Activated T-helper 17 cell treated with anti-CD3 and anti-CD28 coated beads, Interleukin-2, amount 50 U/mL, for 72 hours (primary cell): ENCODE measurements around the gene ACAD11. TPM values are rescaled to one million over a fixed set of nuclear protein-coding genes. Genes with fewer than 3 reads are reported as not detected.
A peak's percentile ranks its signal among the peaks of the same experiment; 100 is the strongest.
"Not testable (repeated sequence)": the region's sequence is repeated elsewhere in the genome, so short reads cannot be mapped to it uniquely, and the experiment has no call there.

Experiments
- ATAC-seq: fragments of 150-1000 bp; cut with Tn5 transposase; replicated peaks from 2 replicates; pipeline ENCODE4 v1.10.0; 2021; ENCODE audit warnings: mild to moderate bottlenecking, moderate library complexity
- H3K27ac Mint-ChIP-seq: one replicate; pipeline ENCODE4 v1.8.0; 2022; ENCODE audit warnings: mixed read lengths
- H3K27me3 Mint-ChIP-seq: one replicate; pipeline ENCODE4 v1.8.0; 2022; ENCODE audit warnings: mixed read lengths
- H3K36me3 Mint-ChIP-seq: one replicate; pipeline ENCODE4 v1.8.0; 2022; ENCODE audit warnings: low read depth, mild to moderate bottlenecking, mixed read lengths
- H3K4me1 Mint-ChIP-seq: one replicate; pipeline ENCODE4 v1.8.0; 2022; ENCODE audit warnings: mixed read lengths
- H3K4me3 Mint-ChIP-seq: one replicate; pipeline ENCODE4 v1.8.0; 2022; ENCODE audit warnings: mild to moderate bottlenecking, mixed read lengths
- H3K9me3 Mint-ChIP-seq: one replicate; pipeline ENCODE4 v1.8.0; 2022; ENCODE audit warnings: mixed read lengths
- total RNA-seq, 2 donors: library from RNA; stranded (reverse); gene quantifications; one replicate each; pipeline ENCODE4 v1.2.3, GENCODE V29; 2022

The ACAD11 gene
- total RNA-seq, 2 donors from 2014 or later: 10.7 to 20.2 TPM

DNA sequence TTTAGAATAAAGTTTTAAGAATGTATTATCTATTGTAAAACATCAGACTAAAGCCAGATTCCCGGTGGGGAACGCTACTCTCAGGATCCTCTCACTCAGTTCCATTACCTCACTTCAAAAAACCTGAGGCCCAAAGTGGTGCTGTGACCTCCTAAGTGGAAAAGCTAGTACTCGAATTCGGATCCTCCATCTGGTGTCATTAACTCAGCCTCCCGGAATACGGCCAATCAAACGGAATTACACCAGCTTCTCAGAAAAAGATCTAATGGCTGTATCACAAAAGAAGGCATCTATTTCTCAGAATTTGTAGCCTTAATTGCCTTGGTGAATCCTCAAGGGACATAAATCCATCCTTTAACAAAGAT, 627 bp downstream of the ACAD11 start:
- ATAC-seq: no peak
- peak overlapping the region; percentile 94 for H3K27ac Mint-ChIP-seq
- no peaks in the 10 kb centered on the region for H3K9me3 Mint-ChIP-seq
- peak overlapping the region; percentile 90 for H3K4me3 Mint-ChIP-seq
- peaks cover 29% of the 10 kb centered on the region for H3K4me1 Mint-ChIP-seq
- H3K27me3 Mint-ChIP-seq: no peaks in the 10 kb centered on the region
- H3K36me3 Mint-ChIP-seq: peaks cover 41% of the 10 kb centered on the region

DNA sequence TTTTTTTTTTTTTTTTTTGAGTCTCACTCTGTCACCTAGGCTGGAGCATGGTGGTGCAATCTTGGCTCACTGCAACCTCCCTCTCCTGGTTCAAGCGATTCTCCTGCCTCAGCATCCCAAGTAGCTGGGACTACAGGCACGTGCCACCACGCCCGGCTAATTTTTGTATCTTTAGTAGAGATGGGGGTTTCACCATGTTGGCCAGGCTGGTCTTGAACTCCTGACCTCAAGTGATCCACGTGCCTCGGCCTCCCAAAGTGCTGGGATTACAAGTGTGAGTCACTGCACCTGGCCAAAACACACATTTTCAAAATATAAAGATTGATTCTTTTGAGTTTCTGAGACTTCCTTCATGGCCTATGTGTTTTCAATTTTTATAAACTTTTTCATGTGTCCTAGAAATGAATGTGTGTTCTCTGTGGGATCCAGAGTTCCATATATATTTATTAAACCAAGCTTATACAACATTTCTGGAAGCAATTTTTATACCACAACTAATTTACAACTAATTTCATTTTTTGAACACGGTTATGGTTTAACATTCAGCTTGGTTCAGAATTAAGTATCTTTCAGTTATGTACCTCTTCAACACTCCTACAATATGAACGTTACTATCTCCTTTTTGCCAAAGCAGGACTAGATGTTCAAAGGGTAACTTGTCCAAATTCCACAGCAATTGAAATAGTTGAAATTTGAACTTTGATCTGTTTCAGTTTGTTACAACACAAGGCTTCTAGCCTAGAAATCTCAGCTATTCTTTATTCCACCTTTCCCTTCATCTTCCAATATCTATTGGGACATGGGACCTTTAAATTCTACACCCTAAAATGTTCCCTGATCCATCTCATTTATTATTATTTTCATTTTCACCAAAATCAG, 1.5 kb downstream of the ACAD11 start:
- Mint-ChIP-seq H3K27me3 (no peaks in the 10 kb centered on the region), H3K4me3 (peak overlapping the region; percentile 90), H3K27ac (peak overlapping the region; percentile 94), H3K9me3 (no peaks in the 10 kb centered on the region), H3K36me3 (peaks cover 34% of the 10 kb centered on the region), H3K4me1 (peaks cover 22% of the 10 kb centered on the region)
- ATAC-seq: no peak

DNA sequence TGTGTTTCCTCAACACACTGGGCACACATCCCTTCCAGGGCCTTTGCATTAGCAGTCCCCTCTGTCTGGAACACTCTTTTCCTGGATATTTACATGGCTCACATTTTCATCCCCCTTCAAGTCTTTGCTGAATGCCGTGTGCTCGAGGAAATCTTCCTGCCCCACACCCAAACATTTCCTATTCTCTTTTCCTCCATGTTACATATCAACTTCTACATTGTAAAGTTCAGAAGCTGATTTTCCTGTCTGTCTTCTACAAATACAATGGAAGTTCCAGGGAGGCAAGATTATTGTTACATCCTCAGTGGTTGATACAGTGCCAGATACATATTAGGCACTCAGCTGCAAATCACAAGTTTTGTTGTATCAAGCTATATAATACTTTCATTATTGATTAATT, 4.1 kb downstream of the ACAD11 start:
- H3K4me3 Mint-ChIP-seq: no peak overlapping the region
- no peaks in the 10 kb centered on the region for H3K9me3 Mint-ChIP-seq
- no peak overlapping the region for H3K27ac Mint-ChIP-seq
- no peaks in the 10 kb centered on the region for H3K27me3 Mint-ChIP-seq
- peaks cover 13% of the 10 kb centered on the region for H3K4me1 Mint-ChIP-seq
- H3K36me3 Mint-ChIP-seq: peaks cover 17% of the 10 kb centered on the region
- ATAC-seq: no peak

DNA sequence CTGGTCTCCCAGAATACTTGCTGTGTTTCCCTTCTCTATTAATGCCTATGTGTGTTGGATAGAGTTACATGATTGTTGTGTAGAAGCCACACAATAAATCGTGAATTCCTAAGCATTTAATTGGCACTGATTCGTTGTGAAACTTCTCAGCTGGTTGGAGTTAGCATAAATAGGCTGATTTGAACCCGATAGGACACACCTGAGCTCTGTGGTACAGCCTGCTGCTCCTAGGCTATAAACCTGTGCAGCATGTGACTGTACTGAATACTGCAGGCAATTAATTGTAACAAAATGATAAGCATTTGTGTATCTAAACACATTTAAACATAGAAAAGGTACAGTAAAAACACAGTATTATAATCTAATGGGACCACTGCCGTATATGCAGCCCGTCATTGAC, 4.9 kb downstream of the ACAD11 start:
- no peak overlapping the region for H3K4me3 Mint-ChIP-seq
- no peak for ATAC-seq
- H3K27me3 Mint-ChIP-seq: no peaks in the 10 kb centered on the region
- H3K27ac Mint-ChIP-seq: no peak overlapping the region
- peaks cover 9% of the 10 kb centered on the region for H3K36me3 Mint-ChIP-seq
- no peaks in the 10 kb centered on the region for H3K9me3 Mint-ChIP-seq
- peaks cover 13% of the 10 kb centered on the region for H3K4me1 Mint-ChIP-seq

DNA sequence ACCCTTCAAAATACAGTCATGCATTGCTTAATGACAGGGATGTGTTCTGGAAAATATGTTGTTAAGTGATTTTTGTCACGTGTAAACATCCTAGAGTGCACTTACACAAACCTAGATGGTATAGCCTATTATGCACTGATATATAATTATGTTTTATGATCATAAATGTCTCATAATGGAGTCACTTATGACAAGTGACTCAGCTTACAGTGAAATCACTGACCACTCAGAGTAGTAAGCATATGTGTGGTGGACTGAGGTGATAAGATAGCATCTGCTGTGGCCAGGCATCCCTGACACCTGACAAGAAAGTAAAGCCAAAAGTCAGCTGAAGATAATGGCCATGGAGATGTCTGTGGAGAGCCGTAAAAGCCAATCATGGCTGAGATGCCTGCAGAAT, 5.4 kb downstream of the ACAD11 start:
- Mint-ChIP-seq H3K4me3 (no peak overlapping the region), H3K9me3 (no peaks in the 10 kb centered on the region), H3K27ac (no peak overlapping the region), H3K4me1 (peaks cover 13% of the 10 kb centered on the region), H3K36me3 (peaks cover 6% of the 10 kb centered on the region), H3K27me3 (no peaks in the 10 kb centered on the region)
- peak; percentile 37 for ATAC-seq

DNA sequence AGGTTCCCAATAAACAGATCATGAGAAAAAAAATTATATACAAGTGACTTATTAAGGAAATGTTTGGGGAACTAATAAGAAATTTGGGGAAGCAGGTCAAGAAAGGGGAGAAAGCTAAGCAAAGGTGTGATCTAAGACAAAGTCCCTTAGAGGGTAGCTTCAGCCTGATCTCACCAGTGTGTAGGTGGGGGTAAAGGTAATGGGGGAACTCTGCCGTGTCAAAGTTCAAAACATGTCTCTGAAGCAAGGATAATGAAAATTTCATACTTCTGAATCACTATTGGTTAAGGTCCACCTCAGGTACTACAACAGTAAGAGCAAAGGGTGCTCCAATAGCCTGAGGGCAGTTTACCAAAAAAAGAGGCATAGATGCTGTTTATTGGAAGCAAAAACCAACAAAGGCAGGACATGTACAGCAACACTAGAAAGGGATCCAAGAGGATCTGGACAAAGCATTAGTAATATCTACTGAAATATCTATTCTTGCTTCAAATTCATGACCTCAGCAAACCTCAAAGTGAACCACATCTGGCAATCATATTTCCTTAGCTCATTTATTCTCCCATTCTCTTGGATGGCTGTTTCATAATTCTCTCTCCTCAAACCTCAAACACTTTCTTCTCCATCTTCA, 6.9 kb downstream of the ACAD11 start:
- H3K36me3 Mint-ChIP-seq: no peaks in the 10 kb centered on the region
- no peak overlapping the region for H3K27ac Mint-ChIP-seq
- no peak overlapping the region for H3K4me3 Mint-ChIP-seq
- no peaks in the 10 kb centered on the region for H3K9me3 Mint-ChIP-seq
- ATAC-seq: no peak
- H3K27me3 Mint-ChIP-seq: no peaks in the 10 kb centered on the region
- H3K4me1 Mint-ChIP-seq: peaks cover 7% of the 10 kb centered on the region

DNA sequence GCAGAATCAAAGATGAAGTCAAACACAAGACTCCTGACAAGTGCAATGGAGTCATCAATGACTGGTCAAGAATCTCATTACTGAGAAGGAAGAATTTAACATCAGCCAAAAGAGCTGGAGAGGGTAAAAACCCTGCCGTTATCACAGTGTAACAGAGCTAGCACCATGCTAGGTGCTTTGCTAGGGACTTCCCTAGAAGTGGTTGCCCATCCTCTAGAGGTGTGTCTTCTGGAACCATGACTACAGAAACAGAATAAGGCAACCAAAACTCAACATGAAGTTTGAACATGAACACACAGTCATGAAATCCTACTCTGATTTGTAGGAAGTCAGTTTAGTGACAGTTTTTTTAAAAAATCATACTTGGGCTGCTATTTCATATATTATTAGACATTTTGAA, 9.5 kb downstream of the ACAD11 start:
- Mint-ChIP-seq H3K27ac (no peak overlapping the region), H3K36me3 (no peaks in the 10 kb centered on the region), H3K27me3 (no peaks in the 10 kb centered on the region), H3K4me3 (no peak overlapping the region), H3K9me3 (no peaks in the 10 kb centered on the region), H3K4me1 (peaks cover 2% of the 10 kb centered on the region)
- ATAC-seq: peak; percentile 42

DNA sequence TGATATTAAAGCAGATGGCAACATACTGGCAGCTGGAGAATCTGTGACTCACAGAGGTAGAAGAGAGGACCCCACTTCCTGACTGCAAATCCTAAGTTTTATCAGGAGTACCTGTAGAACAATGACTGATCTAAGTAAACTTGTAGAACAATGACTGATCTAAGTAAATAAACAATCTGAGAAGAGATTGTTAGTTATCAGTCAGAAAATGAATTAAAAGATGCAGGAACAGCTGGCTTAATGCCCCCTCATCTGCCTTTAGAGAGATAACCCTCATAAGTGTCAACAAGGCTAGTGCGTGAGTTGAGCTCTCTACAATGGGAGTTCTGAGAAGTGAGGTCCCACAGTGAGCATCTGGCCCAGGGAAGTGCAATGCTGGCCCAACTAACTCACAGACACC, 14.6 kb downstream of the ACAD11 start:
- Mint-ChIP-seq H3K9me3 (no peaks in the 10 kb centered on the region), H3K27me3 (no peaks in the 10 kb centered on the region), H3K4me3 (no peak overlapping the region), H3K4me1 (no peaks in the 10 kb centered on the region), H3K36me3 (peaks cover 16% of the 10 kb centered on the region), H3K27ac (no peak overlapping the region)
- ATAC-seq: no peak

DNA sequence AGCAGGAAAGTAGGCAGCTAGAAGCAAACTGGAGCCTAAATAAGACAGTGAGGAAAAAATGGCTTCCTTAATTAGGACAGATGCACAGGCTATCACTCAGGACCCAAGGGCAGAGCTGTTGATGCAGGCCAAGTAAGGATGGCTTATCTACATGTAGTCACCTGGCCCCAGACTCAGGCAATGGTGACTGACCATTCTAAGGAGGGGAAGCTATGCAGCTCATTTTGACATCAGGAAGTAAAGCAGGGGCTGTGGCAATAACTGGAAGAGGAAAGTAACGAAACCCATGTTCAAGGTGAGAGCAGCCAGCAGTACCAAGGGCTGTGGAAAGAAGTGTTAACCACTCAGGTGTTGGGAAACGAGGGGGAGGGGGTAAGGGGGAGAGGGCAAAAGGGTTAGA, 16.2 kb downstream of the ACAD11 start:
- ATAC-seq: no peak
- H3K36me3 Mint-ChIP-seq: peaks cover 33% of the 10 kb centered on the region
- H3K27me3 Mint-ChIP-seq: no peaks in the 10 kb centered on the region
- H3K27ac Mint-ChIP-seq: peak overlapping the region; percentile 23
- no peaks in the 10 kb centered on the region for H3K9me3 Mint-ChIP-seq
- H3K4me3 Mint-ChIP-seq: no peak overlapping the region
- H3K4me1 Mint-ChIP-seq: no peaks in the 10 kb centered on the region

DNA sequence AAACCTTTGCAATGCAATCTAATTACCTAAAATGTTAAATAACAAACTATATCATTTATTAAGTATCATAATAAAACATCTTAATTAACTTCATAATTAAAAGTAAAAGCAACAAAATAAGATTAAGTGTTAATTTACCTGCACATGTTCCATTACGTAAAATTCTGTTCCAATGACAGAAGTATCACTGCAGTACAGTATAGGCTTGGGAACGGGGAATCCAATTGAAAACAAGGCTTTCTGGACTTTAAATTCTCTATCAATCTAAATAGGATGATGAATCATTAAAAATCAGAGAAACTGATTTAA, 17.1 kb downstream of the ACAD11 start:
- Mint-ChIP-seq H3K27me3 (no peaks in the 10 kb centered on the region), H3K9me3 (no peaks in the 10 kb centered on the region), H3K36me3 (peaks cover 42% of the 10 kb centered on the region), H3K27ac (no peak overlapping the region), H3K4me1 (no peaks in the 10 kb centered on the region), H3K4me3 (no peak overlapping the region)
- ATAC-seq: no peak

DNA sequence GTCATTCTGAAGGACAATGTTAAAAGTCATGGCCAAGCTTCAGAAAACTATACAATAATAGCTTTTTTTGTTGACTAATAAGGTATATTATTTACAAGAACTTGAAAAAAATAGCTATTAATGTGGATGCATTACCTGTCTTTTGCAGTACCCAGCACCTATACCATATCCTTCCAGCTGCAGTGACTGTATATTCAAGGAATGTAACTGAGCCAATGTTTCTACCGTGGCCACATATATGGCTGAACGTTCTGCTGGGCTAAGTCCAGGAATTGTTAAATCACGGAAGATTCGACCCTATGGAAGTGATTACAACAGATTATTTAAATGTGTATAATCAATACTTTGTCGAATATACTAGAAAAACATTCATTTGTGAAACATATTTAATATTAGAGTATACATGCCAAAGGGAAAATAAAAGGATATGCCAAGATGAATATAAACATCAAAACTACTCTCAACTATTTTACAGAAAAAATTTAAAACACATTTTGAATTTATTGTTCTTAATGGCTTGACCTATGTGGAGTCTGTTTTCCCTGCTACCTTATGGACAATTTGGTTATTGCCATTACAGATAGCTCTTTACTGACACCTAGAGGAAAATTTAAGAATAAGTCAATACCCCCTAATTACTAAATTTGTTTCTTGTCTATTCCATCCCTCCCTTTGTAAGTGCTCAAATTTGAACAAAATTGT, 17.6 kb downstream of the ACAD11 start:
- peaks cover 47% of the 10 kb centered on the region for H3K36me3 Mint-ChIP-seq
- H3K4me3 Mint-ChIP-seq: no peak overlapping the region
- no peaks in the 10 kb centered on the region for H3K9me3 Mint-ChIP-seq
- H3K27ac Mint-ChIP-seq: no peak overlapping the region
- ATAC-seq: no peak
- H3K27me3 Mint-ChIP-seq: no peaks in the 10 kb centered on the region
- no peaks in the 10 kb centered on the region for H3K4me1 Mint-ChIP-seq

DNA sequence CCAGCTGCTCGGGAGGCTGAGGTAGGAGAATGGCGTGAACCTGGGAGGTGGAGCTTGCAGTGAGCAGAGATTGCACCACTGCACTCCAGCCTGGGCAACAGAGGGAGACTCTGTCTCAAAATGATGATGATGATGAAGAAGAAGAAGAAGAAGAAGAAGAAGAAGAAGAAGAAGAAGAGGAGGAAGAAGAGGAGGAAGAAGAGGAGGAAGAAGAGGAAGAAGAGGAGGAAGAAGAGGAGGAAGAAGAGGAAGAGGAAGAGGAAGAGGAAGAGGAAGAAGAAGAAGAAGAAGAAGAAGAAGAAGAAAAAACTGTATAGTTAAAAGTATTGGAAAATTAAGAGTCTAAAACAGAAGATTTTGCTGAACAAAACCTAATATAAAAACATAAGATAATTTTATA, 18.2 kb downstream of the ACAD11 start:
- H3K9me3 Mint-ChIP-seq, H3K27me3 Mint-ChIP-seq, H3K4me1 Mint-ChIP-seq, H3K27ac Mint-ChIP-seq, ATAC-seq, H3K4me3 Mint-ChIP-seq: not testable (repeated sequence)
- H3K36me3 Mint-ChIP-seq: peaks cover 52% of the 10 kb centered on the region

DNA sequence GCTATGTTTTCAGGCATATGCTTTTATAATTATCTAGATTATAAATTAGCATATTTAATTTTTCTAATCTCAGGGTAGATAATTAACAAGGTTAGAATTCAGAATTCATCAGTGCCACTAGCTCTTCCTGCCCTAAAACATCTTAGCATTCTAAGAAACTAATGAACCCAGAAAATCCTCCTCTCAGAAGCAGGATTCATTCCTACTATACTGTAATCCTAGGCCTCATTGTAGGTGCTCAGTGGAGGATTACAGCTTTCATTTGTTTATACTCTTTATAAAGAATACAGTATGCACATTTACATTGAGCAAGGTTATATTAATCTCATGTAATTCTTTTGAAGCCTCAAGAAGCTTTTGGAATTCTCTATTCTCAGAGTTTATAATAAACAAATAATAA, 20.9 kb downstream of the ACAD11 start:
- H3K36me3 Mint-ChIP-seq: peaks cover 57% of the 10 kb centered on the region
- no peaks in the 10 kb centered on the region for H3K9me3 Mint-ChIP-seq
- H3K27ac Mint-ChIP-seq: no peak overlapping the region
- H3K4me1 Mint-ChIP-seq: no peaks in the 10 kb centered on the region
- H3K27me3 Mint-ChIP-seq: no peaks in the 10 kb centered on the region
- H3K4me3 Mint-ChIP-seq: no peak overlapping the region
- ATAC-seq: no peak

DNA sequence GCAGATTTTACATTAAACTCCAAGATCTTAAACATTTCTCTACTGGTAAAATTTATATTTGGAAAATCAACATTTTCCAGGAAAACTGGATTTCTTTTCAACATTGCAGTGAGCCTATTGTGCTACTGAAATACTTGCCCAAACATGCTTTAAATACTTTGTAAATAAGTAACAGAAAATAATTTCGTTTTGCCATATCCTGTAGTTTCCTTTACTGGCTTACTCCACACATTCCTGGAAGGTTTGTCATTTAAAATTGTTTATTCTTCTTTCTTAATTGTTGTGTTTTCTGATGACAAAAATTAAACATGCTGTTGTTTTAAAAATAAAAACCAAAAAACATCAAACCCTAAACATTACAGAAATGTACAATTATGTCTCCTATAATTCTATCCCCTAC, 22.0 kb downstream of the ACAD11 start:
- H3K4me3 Mint-ChIP-seq: no peak overlapping the region
- H3K27me3 Mint-ChIP-seq: no peaks in the 10 kb centered on the region
- ATAC-seq: no peak
- H3K27ac Mint-ChIP-seq: no peak overlapping the region
- no peaks in the 10 kb centered on the region for H3K9me3 Mint-ChIP-seq
- H3K4me1 Mint-ChIP-seq: no peaks in the 10 kb centered on the region
- H3K36me3 Mint-ChIP-seq: peaks cover 66% of the 10 kb centered on the region

DNA sequence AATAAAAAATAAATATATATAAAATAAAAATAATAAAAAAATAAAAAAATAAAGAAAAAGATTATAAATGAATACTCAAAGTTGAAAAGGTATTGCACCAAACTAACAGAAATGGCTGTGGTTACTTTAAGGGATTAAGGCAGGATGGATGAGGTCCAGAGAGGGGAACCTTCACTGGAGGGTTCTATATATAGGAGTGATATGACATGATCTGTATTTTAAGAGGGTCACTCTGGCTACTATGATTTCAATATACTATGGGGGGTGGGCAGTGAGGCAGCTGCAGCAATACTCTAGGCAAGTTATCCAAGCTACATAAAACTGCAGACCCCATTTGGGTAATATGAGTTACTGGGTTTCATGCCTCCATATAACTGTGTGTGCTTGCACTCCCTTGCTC, 24.6 kb downstream of the ACAD11 start:
- H3K36me3 Mint-ChIP-seq: peaks cover 58% of the 10 kb centered on the region
- H3K4me1 Mint-ChIP-seq: peaks cover 2% of the 10 kb centered on the region
- no peak for ATAC-seq

More for the DNA sequence above, 24.6 kb downstream of the ACAD11 start:
- Mint-ChIP-seq H3K4me3 (no peak overlapping the region), H3K9me3 (no peaks in the 10 kb centered on the region), H3K27me3 (no peaks in the 10 kb centered on the region), H3K27ac (no peak overlapping the region)
